Tibial artery (tissue), 4 donors: ENCODE data around the gene INPPL1.
"Not testable (repeated sequence)": the region's sequence is repeated elsewhere in the genome, so short reads cannot be mapped to it uniquely, and the experiment has no call there.

Experiments
- DNase-seq, 2 donors: peaks; one replicate each; pipeline ENCODE4 v3.0.0-alpha.2; 2019
- H3K27ac ChIP-seq, 2 donors: fragments of 200-600 bp; sonication (generic) in 1 of 2; 1 replicate in 1 of 2; 2 replicates in 1 of 2; pipeline ENCODE4 v1.5.1; 2018 to 2019; ENCODE audit warnings: mild to moderate bottlenecking in 1 of 2
- H3K27me3 ChIP-seq, 2 donors: fragments of 200-600 bp; sonication (generic) in 1 of 2; one replicate each; pipeline versions ENCODE4 v1.5.1 to v1.6.0; 2016 to 2019
- H3K36me3 ChIP-seq, 3 donors: fragments of 200-600 bp; sonication (generic) in 2 of 3; one replicate each; pipeline ENCODE4 v1.5.1; 2016 to 2019; ENCODE audit warnings: mild to moderate bottlenecking in 2 of 3
- H3K4me1 ChIP-seq, 4 donors: fragments of 200-600 bp; sonication (generic) in 2 of 4; 1 replicate in 3 of 4; 2 replicates in 1 of 4; pipeline ENCODE4 v1.5.1; 2016 to 2019
- H3K4me3 ChIP-seq, 2 donors: fragments of 200-600 bp; sonication (generic) in 1 of 2; 1 replicate in 1 of 2; 2 replicates in 1 of 2; pipeline ENCODE4 v1.5.1; 2018 to 2019; ENCODE audit warnings: mild to moderate bottlenecking in 2 of 2
- H3K9me3 ChIP-seq, 3 donors: fragments of 200-600 bp; sonication (generic) in 1 of 3; one replicate each; pipeline ENCODE4 v1.5.1; 2016 to 2019
- intact Hi-C: fragments of 100-400 bp; cut with DNase I; formaldehyde crosslinking; loops from one replicate; pipeline ENCODE4 v1.15.0; 2023; ENCODE audit warnings: low total_unique reads
- TF ChIP-seq, protein P1 (sequence below), 2 experiments: fragments of 200-600 bp in 1 of 2; fragments of 450-650 bp in 1 of 2; IDR thresholded peaks; one replicate each; pipeline ENCODE4 v1.5.1; 2017 to 2019; ENCODE audit warnings: antibody characterized with exemption in 2 of 2, mild to moderate bottlenecking in 1 of 2, moderate library complexity in 1 of 2

The INPPL1 gene

DNA sequence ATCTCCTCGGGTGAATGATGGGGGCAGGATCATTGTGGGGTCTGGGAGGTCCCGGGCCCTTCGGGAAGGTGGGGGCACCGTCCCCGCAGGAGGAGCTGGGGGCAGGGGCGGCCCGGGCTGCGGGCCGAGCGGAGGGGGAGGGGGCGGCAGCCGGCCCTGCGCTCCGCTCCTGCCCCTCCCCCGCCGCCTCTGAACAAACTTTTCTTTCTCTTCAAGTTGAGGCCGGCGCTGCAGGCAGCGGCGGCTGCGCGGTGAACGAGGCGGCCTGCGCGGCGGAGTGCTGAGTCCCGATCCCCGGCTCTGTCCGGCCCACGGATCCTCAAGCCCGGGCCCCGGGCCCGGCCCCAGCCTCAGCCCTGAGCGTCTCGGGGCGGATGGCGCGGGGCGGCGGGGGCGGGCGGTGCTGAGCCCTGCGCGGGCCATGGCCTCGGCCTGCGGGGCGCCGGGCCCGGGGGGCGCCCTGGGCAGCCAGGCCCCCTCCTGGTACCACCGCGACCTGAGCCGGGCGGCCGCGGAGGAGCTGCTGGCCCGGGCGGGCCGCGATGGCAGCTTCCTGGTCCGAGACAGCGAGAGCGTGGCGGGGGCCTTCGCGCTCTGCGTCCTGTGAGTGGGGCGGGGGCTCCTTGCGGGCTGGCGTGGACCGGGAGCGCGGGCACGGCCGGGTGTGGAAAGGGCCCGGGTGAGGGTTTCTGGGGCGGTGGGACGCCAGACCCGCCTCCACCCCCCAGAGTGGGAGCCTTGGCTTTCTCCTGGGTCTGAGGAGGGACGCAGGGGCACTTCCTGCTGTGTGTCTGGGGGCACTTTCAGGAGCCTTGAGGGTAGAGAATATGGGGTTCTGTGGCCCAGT, at the start of gene INPPL1:
INPPL1 (plus strand) TSS at position 204 of the 847 bp plus-strand sequence; CDS start at position 422, 218 bp downstream.
- H3K27ac ChIP-seq, result peak within 1 kb of the TSS; percentile 96 to 97
- peaks cover 17 to 35% (median 25%) of the 10 kb centered on the region in 3 donors for H3K36me3 ChIP-seq
- no peaks in the 10 kb centered on the region for H3K9me3 ChIP-seq
- DNase-seq, result peak in 1 of 2 donors; percentile 78
- H3K4me3 ChIP-seq, result peak within 1 kb of the TSS; percentile 81 to 89
- TF ChIP-seq, protein P1, sequence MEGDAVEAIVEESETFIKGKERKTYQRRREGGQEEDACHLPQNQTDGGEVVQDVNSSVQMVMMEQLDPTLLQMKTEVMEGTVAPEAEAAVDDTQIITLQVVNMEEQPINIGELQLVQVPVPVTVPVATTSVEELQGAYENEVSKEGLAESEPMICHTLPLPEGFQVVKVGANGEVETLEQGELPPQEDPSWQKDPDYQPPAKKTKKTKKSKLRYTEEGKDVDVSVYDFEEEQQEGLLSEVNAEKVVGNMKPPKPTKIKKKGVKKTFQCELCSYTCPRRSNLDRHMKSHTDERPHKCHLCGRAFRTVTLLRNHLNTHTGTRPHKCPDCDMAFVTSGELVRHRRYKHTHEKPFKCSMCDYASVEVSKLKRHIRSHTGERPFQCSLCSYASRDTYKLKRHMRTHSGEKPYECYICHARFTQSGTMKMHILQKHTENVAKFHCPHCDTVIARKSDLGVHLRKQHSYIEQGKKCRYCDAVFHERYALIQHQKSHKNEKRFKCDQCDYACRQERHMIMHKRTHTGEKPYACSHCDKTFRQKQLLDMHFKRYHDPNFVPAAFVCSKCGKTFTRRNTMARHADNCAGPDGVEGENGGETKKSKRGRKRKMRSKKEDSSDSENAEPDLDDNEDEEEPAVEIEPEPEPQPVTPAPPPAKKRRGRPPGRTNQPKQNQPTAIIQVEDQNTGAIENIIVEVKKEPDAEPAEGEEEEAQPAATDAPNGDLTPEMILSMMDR (IDR thresholded peaks at IDR 0.05), result no peak
- intact Hi-C loops, result no loop called here
- peaks cover 0 to 53% (median 30%) of the 10 kb centered on the region in 4 donors for H3K4me1 ChIP-seq
- H3K27me3 ChIP-seq, result no peaks in the 10 kb centered on the region

DNA sequence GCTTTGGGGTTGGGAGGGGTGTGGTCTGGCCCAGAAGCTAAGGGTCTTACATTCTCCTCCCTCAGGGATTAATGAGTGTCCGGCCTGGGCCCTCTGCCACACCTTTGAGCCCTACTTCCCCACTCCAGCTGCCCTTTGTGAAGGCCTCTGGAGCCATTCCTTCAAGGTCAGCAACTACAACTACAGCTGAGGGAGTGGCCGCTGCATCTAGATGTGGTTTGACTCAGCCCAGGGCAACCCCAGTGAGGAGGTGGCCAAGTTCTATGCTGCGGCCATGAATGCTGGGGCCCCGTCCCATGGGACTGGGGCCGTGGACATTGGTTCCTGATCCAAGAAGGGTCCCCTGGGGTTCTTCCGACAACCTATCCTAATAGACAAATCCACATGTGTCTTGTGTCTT, 46.9 kb upstream of the INPPL1 start:
- no peaks in the 10 kb centered on the region for H3K9me3 ChIP-seq
- peaks cover 0 to 18% of the 10 kb centered on the region in 2 donors for H3K27me3 ChIP-seq
- no peaks in the 10 kb centered on the region for H3K36me3 ChIP-seq
- no peak for DNase-seq
- intact Hi-C loops, result no loop called here
- no peak overlapping the region for H3K4me3 ChIP-seq
- TF ChIP-seq, protein P1 (IDR thresholded peaks at IDR 0.05), result no peak
- H3K4me1 ChIP-seq, result no peaks in the 10 kb centered on the region
- H3K27ac ChIP-seq, result no peak overlapping the region

DNA sequence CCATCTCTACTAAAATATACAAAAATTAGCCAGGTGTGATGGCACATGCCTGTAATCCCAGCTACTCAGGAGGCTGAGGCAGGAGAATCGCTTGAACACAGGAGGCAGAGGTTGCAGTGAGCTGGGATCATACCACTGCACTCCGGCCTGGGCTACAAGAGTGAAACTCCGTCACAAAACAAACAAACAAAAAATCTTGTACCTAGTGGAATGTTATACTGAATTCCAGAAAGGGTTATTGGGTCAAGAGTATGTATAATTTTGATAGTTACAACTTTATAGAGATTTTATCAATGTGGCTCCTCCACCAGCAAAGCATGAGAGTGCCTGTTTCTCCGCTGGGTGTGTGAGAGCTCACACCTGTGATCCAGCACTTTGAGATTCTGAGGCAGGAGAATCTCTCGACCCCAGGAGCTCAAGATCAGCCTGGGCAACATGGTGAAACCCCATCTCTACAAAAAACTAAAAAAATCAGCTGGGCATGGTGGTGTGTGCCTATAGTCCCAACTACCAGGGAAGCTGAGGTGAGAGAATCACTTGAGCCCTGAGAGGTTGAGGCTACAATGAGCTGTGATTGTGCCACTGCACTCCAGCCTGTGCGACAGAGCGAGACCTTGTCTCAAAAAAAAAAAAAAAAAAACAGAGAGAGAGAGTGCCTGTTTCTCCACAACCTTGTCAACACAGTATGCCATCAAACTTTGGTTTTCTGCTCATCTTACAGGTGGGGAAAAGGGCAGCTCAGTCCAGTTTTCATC, 45.3 kb upstream of the INPPL1 start:
- Histone ChIP-seq H3K9me3 (no peaks in the 10 kb centered on the region), H3K4me1 (no peaks in the 10 kb centered on the region), H3K27ac (no peak overlapping the region), H3K27me3 (peaks cover 0 to 18% of the 10 kb centered on the region in 2 donors), H3K4me3 (no peak overlapping the region), H3K36me3 (no peaks in the 10 kb centered on the region)
- DNase-seq, result no peak
- TF ChIP-seq, protein P1 (IDR thresholded peaks at IDR 0.05), result no peak
- intact Hi-C loops, result no loop called here

- intact Hi-C loops, result no loop called here
Measured at GRCh38 chr11:72179804-72180396, 44.7 kb upstream of the INPPL1 start.

GRCh38 chr11:72180892-72181552, 43.5 kb upstream of the INPPL1 start:
- H3K9me3 ChIP-seq, H3K36me3 ChIP-seq, H3K27ac ChIP-seq, intact Hi-C loops, H3K4me1 ChIP-seq, H3K4me3 ChIP-seq, DNase-seq: not testable (repeated sequence)
- peaks cover 0 to 18% of the 10 kb centered on the region in 2 donors for H3K27me3 ChIP-seq

More at GRCh38 chr11:72179804-72180396, 44.7 kb upstream of the INPPL1 start:
- H3K4me1 ChIP-seq, result no peaks in the 10 kb centered on the region
- no peak overlapping the region for H3K27ac ChIP-seq
- TF ChIP-seq, protein P1 (IDR thresholded peaks at IDR 0.05), result no peak
- no peak for DNase-seq
- no peaks in the 10 kb centered on the region for H3K9me3 ChIP-seq
- H3K27me3 ChIP-seq, result peaks cover 0 to 18% of the 10 kb centered on the region in 2 donors
- no peaks in the 10 kb centered on the region for H3K36me3 ChIP-seq
- H3K4me3 ChIP-seq, result no peak overlapping the region

DNA sequence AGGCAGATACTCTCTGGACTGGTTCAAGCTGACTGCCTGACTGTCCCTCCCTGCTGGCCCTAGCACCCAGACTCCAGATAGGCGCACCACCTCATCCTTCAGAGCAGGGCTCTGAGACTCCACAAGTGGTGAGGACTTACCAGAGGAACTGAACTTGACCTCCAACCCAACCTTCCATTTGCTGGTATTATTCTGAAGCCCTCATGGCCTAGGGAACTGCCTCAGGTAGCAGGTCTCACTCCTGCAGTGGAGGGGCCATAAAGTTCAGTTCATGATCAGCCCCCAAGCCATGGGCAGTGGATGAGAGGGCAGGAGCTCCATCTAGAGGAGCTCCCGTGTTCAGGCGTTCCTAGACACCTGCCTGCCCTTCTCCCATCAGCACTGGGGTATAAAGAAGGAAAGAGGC, 43.0 kb upstream of the INPPL1 start:
- intact Hi-C loops, H3K27ac ChIP-seq, H3K9me3 ChIP-seq, DNase-seq, H3K4me1 ChIP-seq, H3K4me3 ChIP-seq, H3K36me3 ChIP-seq: not testable (repeated sequence)
- peaks cover 0 to 15% of the 10 kb centered on the region in 2 donors for H3K27me3 ChIP-seq
